Ovary (tissue), 3 donors: ENCODE measurements around the gene SIRPA.

Source experiments
- CTCF ChIP-seq, 3 donors: fragments of 450-650 bp in 2 of 3; fragments of 200-600 bp in 1 of 3; IDR thresholded peaks; one replicate each; pipeline versions ENCODE4 v1.5.1 to v1.8.0; 2016 to 2022; ENCODE audit warnings: antibody characterized with exemption in 3 of 3, mild to moderate bottlenecking in 1 of 3
- POLR2A ChIP-seq: fragments of 450-650 bp; IDR thresholded peaks from one replicate; pipeline ENCODE4 v1.6.1; 2017; ENCODE audit warnings: antibody characterized with exemption, mild to moderate bottlenecking, moderate library complexity
- donor health status: DM: no; HTN: no; CAD: no.

DNA sequence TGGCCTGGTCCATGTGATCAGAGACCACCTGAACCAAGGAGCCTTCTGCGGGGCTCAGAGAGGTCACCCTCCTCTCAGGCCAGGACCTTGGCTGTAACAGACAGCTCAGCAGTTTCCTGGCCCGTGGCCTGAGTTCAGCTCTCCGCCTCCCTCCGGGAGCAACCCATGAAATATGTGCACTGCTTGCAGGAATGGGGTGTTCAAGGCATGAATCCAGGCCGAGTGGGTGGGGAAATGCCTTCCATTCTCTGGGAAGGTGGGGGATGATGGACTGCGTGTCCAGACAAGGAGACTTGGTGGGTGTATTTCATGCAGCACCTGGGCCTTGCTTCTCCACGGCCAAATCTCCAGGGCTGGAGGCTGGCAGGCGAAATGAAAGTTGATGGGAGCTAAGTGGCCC, 46.0 kb downstream of the SIRPA start:
- TF ChIP-seq CTCF (IDR thresholded peaks at IDR 0.05) = no peak
- TF ChIP-seq POLR2A = no peak
